Mesothelial cell of epicardium (in vitro differentiated cells): ENCODE measurements around the gene SMTNL1. TPM values are rescaled to one million over a fixed set of nuclear protein-coding genes. Genes with fewer than 3 reads are reported as not detected.
A peak's percentile ranks its signal among the peaks of the same experiment; 100 is the strongest.

ENCODE experiments used
- DNase-seq, 2 experiments: peaks; one replicate each; pipeline ENCODE4 v3.0.0; 2021; ENCODE audit warnings: low spot score in 2 of 2; ENCODE audit not compliant: unreplicated experiment in 2 of 2
- H3K27ac Mint-ChIP-seq: 2 replicates; pipeline ENCODE4 v1.8.0; 2021; ENCODE audit warnings: mixed read lengths
- H3K27me3 Mint-ChIP-seq: 2 replicates; pipeline ENCODE4 v1.8.0; 2021; ENCODE audit warnings: low read depth, mixed read lengths
- H3K36me3 Mint-ChIP-seq: 2 replicates; pipeline ENCODE4 v1.8.0; 2021; ENCODE audit warnings: mixed read lengths
- H3K4me1 Mint-ChIP-seq: 2 replicates; pipeline ENCODE4 v1.8.0; 2021; ENCODE audit warnings: mixed read lengths
- H3K4me3 Mint-ChIP-seq: 2 replicates; pipeline ENCODE4 v1.8.0; 2021; ENCODE audit warnings: mild to moderate bottlenecking, moderate library complexity, mixed read lengths
- H3K9me3 Mint-ChIP-seq: 2 replicates; pipeline ENCODE4 v1.8.0; 2021; ENCODE audit warnings: mixed read lengths
- total RNA-seq: library from RNA; stranded (reverse); gene quantifications from 3 replicates; pipeline ENCODE4 v1.2.1, GENCODE V29; 2021
- TF ChIP-seq, protein P1 (sequence below): fragments of 200-600 bp; sonication (generic); IDR thresholded peaks from one replicate; pipeline ENCODE4 v1.5.0; 2021; ENCODE audit warnings: antibody characterized with exemption; ENCODE audit not compliant: unreplicated experiment

The SMTNL1 gene
- total RNA-seq, 1 donor from 2014 or later: not detected

DNA sequence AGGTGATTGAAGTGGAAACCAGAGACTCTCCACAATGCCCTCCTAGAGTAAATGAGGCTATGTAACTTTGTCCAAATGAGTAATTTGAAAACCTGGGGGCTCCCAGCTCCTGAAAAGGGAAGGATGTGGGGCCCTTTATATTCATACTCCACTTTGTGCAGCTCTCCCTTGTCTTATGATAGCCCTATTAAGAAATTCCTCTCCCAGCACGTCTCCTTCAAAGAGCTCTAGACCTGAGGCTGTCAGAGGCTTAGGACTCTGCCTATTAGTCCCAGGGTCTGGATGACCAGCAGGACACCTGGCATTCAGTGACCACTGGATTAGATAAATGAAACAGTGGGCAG, 24.0 kb upstream of the SMTNL1 start:
- no peaks in the 10 kb centered on the region for H3K36me3 Mint-ChIP-seq
- no peak for DNase-seq
- H3K4me3 Mint-ChIP-seq: peak overlapping the region; percentile 41
- peaks cover 70% of the 10 kb centered on the region for H3K27me3 Mint-ChIP-seq
- TF ChIP-seq, protein P1, sequence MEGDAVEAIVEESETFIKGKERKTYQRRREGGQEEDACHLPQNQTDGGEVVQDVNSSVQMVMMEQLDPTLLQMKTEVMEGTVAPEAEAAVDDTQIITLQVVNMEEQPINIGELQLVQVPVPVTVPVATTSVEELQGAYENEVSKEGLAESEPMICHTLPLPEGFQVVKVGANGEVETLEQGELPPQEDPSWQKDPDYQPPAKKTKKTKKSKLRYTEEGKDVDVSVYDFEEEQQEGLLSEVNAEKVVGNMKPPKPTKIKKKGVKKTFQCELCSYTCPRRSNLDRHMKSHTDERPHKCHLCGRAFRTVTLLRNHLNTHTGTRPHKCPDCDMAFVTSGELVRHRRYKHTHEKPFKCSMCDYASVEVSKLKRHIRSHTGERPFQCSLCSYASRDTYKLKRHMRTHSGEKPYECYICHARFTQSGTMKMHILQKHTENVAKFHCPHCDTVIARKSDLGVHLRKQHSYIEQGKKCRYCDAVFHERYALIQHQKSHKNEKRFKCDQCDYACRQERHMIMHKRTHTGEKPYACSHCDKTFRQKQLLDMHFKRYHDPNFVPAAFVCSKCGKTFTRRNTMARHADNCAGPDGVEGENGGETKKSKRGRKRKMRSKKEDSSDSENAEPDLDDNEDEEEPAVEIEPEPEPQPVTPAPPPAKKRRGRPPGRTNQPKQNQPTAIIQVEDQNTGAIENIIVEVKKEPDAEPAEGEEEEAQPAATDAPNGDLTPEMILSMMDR: no peak
- H3K9me3 Mint-ChIP-seq: no peaks in the 10 kb centered on the region
- H3K4me1 Mint-ChIP-seq: peaks cover 11% of the 10 kb centered on the region
- no peak overlapping the region for H3K27ac Mint-ChIP-seq

DNA sequence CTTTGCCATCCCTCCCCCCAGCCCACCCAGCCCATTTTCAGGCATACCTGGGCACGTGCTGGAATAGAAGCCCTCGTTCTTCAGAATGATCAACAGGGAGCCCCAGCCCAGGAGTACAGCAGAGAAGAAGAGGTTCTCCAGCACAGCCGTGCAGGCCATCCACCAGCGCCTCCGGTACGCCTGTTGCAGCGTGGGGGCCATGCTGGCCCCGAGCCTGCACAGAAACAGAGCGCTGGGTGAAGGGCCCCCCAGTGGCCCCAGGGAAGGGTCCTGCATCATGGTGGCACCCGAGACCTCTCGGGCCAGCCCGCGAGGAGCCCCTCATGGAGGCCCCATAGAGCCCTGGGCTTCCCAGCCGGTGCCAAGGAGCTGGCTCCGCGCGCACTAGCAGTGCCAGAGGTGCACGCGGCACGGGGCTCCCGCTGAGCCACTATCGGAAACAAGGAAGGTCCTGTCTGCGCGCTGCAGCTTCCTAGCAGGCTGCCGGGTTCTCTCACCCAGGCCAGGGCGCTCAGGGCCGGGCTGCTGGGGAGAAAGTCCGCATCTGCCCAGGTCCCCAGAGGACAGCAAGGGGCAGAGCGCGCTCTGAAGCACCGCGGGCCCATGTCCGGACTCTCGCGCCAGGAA, 23.4 kb upstream of the SMTNL1 start:
- Mint-ChIP-seq H3K9me3 (no peaks in the 10 kb centered on the region), H3K36me3 (no peaks in the 10 kb centered on the region), H3K27ac (no peak overlapping the region), H3K27me3 (peaks cover 74% of the 10 kb centered on the region), H3K4me1 (peaks cover 11% of the 10 kb centered on the region), H3K4me3 (peak overlapping the region; percentile 74)
- DNase-seq: peak in 1 of 2 experiments; percentile 43
- TF ChIP-seq, protein P1: no peak

- Mint-ChIP-seq H3K27ac (no peak overlapping the region), H3K4me3 (peak overlapping the region; percentile 74), H3K36me3 (no peaks in the 10 kb centered on the region), H3K4me1 (peaks cover 11% of the 10 kb centered on the region), H3K9me3 (no peaks in the 10 kb centered on the region), H3K27me3 (peaks cover 72% of the 10 kb centered on the region)
- DNase-seq: no peak
- TF ChIP-seq, protein P1: no peak
These were observed 22.7 kb upstream of the SMTNL1 start for GRCh38 chr11:57514538-57515331.

DNA sequence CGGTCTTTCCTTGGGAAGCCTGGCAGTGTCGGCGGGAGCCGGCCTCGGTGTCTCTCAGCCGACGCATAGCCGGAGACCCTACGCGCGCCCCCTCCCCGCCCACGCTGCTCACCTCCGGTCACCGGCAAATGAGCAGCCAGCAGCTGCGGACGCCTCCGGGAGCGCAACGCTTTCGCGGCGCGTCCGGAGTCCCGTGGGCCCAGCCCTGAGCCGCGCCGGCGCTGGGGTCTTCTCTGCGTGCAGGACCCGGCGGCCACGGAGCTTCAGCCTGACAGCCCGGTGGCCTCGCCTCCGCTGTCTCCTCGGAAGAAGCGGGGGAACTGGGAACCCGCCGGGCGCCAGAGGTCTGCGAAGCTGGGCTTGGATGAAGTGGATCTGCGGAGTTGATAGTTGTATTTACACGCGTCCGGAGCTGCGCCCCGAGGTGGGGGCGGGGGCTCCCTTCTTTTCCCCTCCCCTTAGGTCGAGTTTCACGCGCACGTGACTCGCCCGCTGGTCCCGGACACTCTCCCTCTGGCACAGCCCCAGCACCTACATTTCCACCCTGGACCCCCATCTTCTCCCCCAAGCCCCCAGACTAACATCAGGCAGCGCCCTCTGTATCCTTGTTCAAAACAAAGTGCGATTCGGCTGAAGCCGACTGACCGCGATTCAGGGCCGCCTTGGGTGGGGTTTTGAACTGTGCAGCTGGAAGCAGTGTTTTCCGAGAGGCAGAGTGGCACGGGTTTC, 21.9 kb upstream of the SMTNL1 start, which contains the start of gene SLC43A1:
Gene SLC43A1, minus strand, starts transcription at position 371 of the 729 bp plus-strand sequence. CDS start 1,591 bp downstream, outside the sequence.
- no peak within 1 kb of the TSS for H3K27ac Mint-ChIP-seq
- no peaks in the 10 kb centered on the region for H3K9me3 Mint-ChIP-seq
- DNase-seq: peak in 1 of 2 experiments; percentile 56
- TF ChIP-seq, protein P1: no peak
- peak within 1 kb of the TSS; percentile 74 for H3K4me3 Mint-ChIP-seq
- peaks cover 71% of the 10 kb centered on the region for H3K27me3 Mint-ChIP-seq
- H3K36me3 Mint-ChIP-seq: no peaks in the 10 kb centered on the region
- H3K4me1 Mint-ChIP-seq: peaks cover 11% of the 10 kb centered on the region

GRCh38 chr11:57516061-57516443, 21.3 kb upstream of the SMTNL1 start:
- peak overlapping the region; percentile 74 for H3K4me3 Mint-ChIP-seq
- no peaks in the 10 kb centered on the region for H3K9me3 Mint-ChIP-seq
- H3K27ac Mint-ChIP-seq: no peak overlapping the region
- DNase-seq: no peak
- peaks cover 73% of the 10 kb centered on the region for H3K27me3 Mint-ChIP-seq
- peaks cover 11% of the 10 kb centered on the region for H3K4me1 Mint-ChIP-seq
- TF ChIP-seq, protein P1: no peak
- H3K36me3 Mint-ChIP-seq: no peaks in the 10 kb centered on the region
